A549 (cell line): ENCODE data around the gene CAMKK2. TPM values are rescaled to one million over a fixed set of nuclear protein-coding genes. Genes with fewer than 3 reads are reported as not detected.
A peak's percentile ranks its signal among the peaks of the same experiment; 100 is the strongest.

Source experiments
- ATAC-seq, 2 experiments: fragments of 200-7000 bp in 1 of 2; fragments of >200 bp in 1 of 2; cut with Nextera tagmentation in 1 of 2; cut with Tn5 transposase in 1 of 2; 3 replicates each; pipeline versions ENCODE4 v1.8.0 to v1.9.1; 2018 to 2020; ENCODE audit warnings: mild to moderate bottlenecking in 1 of 2, moderate library complexity in 1 of 2
- CTCF ChIA-PET: fragments of 300-600 bp; sonication (Branson Sonifier 250); formaldehyde crosslinking; extraction: SDS; loops from one replicate; lab custom pipeline; 2021; ENCODE audit warnings: antibody characterized with exemption, inconsistent platforms; lab: Yijun Ruan, JAX
- POLR2A ChIA-PET: fragments of 350-600 bp; formaldehyde crosslinking; extraction: SDS; loops from one replicate; lab custom pipeline; 2021; ENCODE audit warnings: antibody characterized with exemption, inconsistent platforms; lab: Yijun Ruan, JAX
- DNase-seq, 2 experiments: peaks; one replicate each; pipeline versions ENCODE4 v3.0.0 to v3.0.0-alpha.2; 2011 to 2016; ENCODE audit warnings: low read depth in 1 of 2, low spot score in 1 of 2
- FAIRE-seq: peaks from 2 replicates; lab custom pipeline; 2011; peaks lifted over from hg19 to GRCh38; lab: Jason Lieb, UNC
- H3K27ac ChIP-seq, 2 experiments: fragments of >200 bp; sonication (Bioruptor Twin); formaldehyde crosslinking; 3 replicates each; pipeline ENCODE4 v1.5.1; 2016 to 2017
- H3K4me1 ChIP-seq: fragments of >200 bp; sonication (Bioruptor Twin); formaldehyde crosslinking; 3 replicates; pipeline ENCODE4 v1.6.1; 2016
- H3K4me2 ChIP-seq: fragments of >200 bp; sonication (Bioruptor Twin); formaldehyde crosslinking; 3 replicates; pipeline ENCODE4 v1.6.1; 2016
- H3K4me3 ChIP-seq: fragments of >200 bp; sonication (Bioruptor Twin); formaldehyde crosslinking; 3 replicates; pipeline ENCODE4 v1.5.1; 2016
- H3K9me3 ChIP-seq: fragments of >200 bp; sonication (Bioruptor Twin); formaldehyde crosslinking; 3 replicates; pipeline ENCODE4 v1.6.1; 2016
- BHLHE40 ChIP-seq: IDR thresholded peaks from 2 replicates; pipeline ENCODE4 v1.6.1; 2012; ENCODE audit warnings: low read depth, low read length, inconsistent platforms
- CBX8 ChIP-seq: fragments of 200-600 bp; sonication (generic); IDR thresholded peaks from 2 replicates; pipeline ENCODE4 v1.6.1; 2016
- CEBPB ChIP-seq, 2 experiments: fragments of >200 bp in 1 of 2; sonication (Bioruptor Twin) in 1 of 2; formaldehyde crosslinking in 1 of 2; IDR thresholded peaks; 2 replicates each; pipeline ENCODE4 v1.6.1; 2012 to 2016
- EHMT2 ChIP-seq: fragments of 200-600 bp; sonication (generic); IDR thresholded peaks from 2 replicates; pipeline ENCODE4 v1.6.1; 2016; ENCODE audit warnings: antibody characterized with exemption, low read depth, mild to moderate bottlenecking, moderate library complexity
- ESRRA ChIP-seq: fragments of 150-350 bp; IDR thresholded peaks from 2 replicates; pipeline ENCODE4 v1.6.1; 2014; ENCODE audit warnings: mild to moderate bottlenecking, low read length, borderline replicate concordance
- FOSB ChIP-seq: fragments of 250-450 bp; sonication (Bioruptor Pico); IDR thresholded peaks from 2 replicates; pipeline ENCODE4 v1.5.0; 2020; ENCODE audit warnings: mild to moderate bottlenecking, moderate library complexity
- FOXS1 ChIP-seq: fragments of 250-450 bp; sonication (Bioruptor Pico); IDR thresholded peaks from 2 replicates; pipeline ENCODE4 v1.5.0; 2020; ENCODE audit warnings: mild to moderate bottlenecking, moderate library complexity
- HDAC2 ChIP-seq: fragments of 200-600 bp; sonication (generic); IDR thresholded peaks from 2 replicates; pipeline ENCODE4 v1.6.1; 2016
- HEYL ChIP-seq: fragments of 250-450 bp; sonication (Bioruptor Pico); IDR thresholded peaks from 2 replicates; pipeline ENCODE4 v1.8.0; 2021; ENCODE audit warnings: mild to moderate bottlenecking, moderate library complexity
- HOXA7 ChIP-seq: fragments of 250-450 bp; sonication (Bioruptor Pico); IDR thresholded peaks from 2 replicates; pipeline ENCODE4 v1.5.0; 2020; ENCODE audit warnings: mild to moderate bottlenecking, moderate library complexity
- HOXB13 ChIP-seq: fragments of 250-450 bp; sonication (Bioruptor Pico); IDR thresholded peaks from 2 replicates; pipeline ENCODE4 v1.5.0; 2020; ENCODE audit warnings: low read depth, mild to moderate bottlenecking, moderate library complexity
- KDM1A ChIP-seq: fragments of 200-600 bp; sonication (generic); IDR thresholded peaks from 2 replicates; pipeline ENCODE4 v1.6.1; 2016; ENCODE audit warnings: low read depth, mild to moderate bottlenecking
- MAX ChIP-seq: IDR thresholded peaks from 2 replicates; pipeline ENCODE4 v1.6.1; 2012
- MAZ ChIP-seq: fragments of 150-350 bp; IDR thresholded peaks from 2 replicates; pipeline ENCODE4 v1.6.1; 2014; ENCODE audit warnings: antibody characterized with exemption, low read depth, low read length, borderline replicate concordance
- MYC ChIP-seq: IDR thresholded peaks from 2 replicates; pipeline ENCODE4 v1.6.1; 2012; ENCODE audit warnings: mild to moderate bottlenecking, inconsistent platforms, low read length, improper control_type of control experiment, borderline replicate concordance
- PHF8 ChIP-seq: fragments of 200-600 bp; sonication (generic); IDR thresholded peaks from 2 replicates; pipeline ENCODE4 v1.6.1; 2016; ENCODE audit warnings: low read depth, mild to moderate bottlenecking, antibody characterized with exemption, moderate library complexity, borderline replicate concordance
- RCOR1 ChIP-seq: fragments of 150-350 bp; IDR thresholded peaks from 2 replicates; pipeline ENCODE4 v1.6.1; 2014; ENCODE audit warnings: antibody characterized with exemption, low read length, low read depth
- REST ChIP-seq: fragments of 200-600 bp; sonication (generic); IDR thresholded peaks from 2 replicates; pipeline ENCODE4 v1.6.1; 2016; ENCODE audit warnings: antibody characterized with exemption, mild to moderate bottlenecking, moderate library complexity
- RNF2 ChIP-seq: fragments of 200-600 bp; sonication (generic); IDR thresholded peaks from 2 replicates; pipeline ENCODE4 v1.6.1; 2016; ENCODE audit warnings: low read depth, mild to moderate bottlenecking, antibody characterized with exemption, moderate library complexity, borderline replicate concordance
- TFCP2L1 ChIP-seq: fragments of 250-450 bp; sonication (Bioruptor Pico); IDR thresholded peaks from 2 replicates; pipeline ENCODE4 v1.5.0; 2021; ENCODE audit warnings: mild to moderate bottlenecking
- TP53 ChIP-seq: fragments of 250-450 bp; sonication (Bioruptor Pico); IDR thresholded peaks from 2 replicates; pipeline ENCODE4 v1.5.0; 2021; ENCODE audit warnings: mild to moderate bottlenecking, moderate library complexity
- ZNF302 ChIP-seq: fragments of 250-450 bp; sonication (Bioruptor Pico); IDR thresholded peaks from 2 replicates; pipeline ENCODE4 v1.9.0; 2021; ENCODE audit warnings: inconsistent platforms, mild to moderate bottlenecking, moderate library complexity
- ZSCAN20 ChIP-seq: fragments of 250-450 bp; sonication (Bioruptor Pico); IDR thresholded peaks from 2 replicates; pipeline ENCODE4 v1.8.0; 2022; ENCODE audit warnings: mild to moderate bottlenecking, moderate library complexity
- WGBS: methylation state at CpG from one replicate; pipeline ENCODE4 v1.1.6; 2017; ENCODE audit errors: missing lambda C conversion rate; 5-methylcytosine and 5-hydroxymethylcytosine counted together
- polyA plus RNA-seq, 4 experiments: library from polyadenylated mRNA; depleted of rRNA in 3 of 4; stranded (reverse); fragments of >200 nt; fragmentation: RNase III in 1 of 4; extraction: RNeasy Plus Mini Kit Qiagen cat#74134 plus additional on column Dnase treatment in 1 of 4; gene quantifications; 2 replicates in 3 of 4; 3 replicates in 1 of 4; pipeline ENCODE4 v1.2.3, GENCODE V29; 2011 to 2017
- TF ChIP-seq, protein P1 (sequence below): fragments of >200 bp; sonication (Bioruptor Twin); formaldehyde crosslinking; IDR thresholded peaks from 3 replicates; pipeline ENCODE4 v1.5.1; 2016
- TF ChIP-seq, protein P2 (sequence below): fragments of 250-450 bp; sonication (Bioruptor Pico); IDR thresholded peaks from 2 replicates; pipeline ENCODE4 v1.5.0; 2020; ENCODE audit warnings: low read depth, mild to moderate bottlenecking, moderate library complexity

Gene CAMKK2
- polyA plus RNA-seq, 2 of the 4 experiments (the other 2 are of a cell fraction) = 15.3 to 24.8 TPM

- 90% methylated on average over 10 of the region's 10 CpGs for WGBS
- POLR2A ChIA-PET = no interaction called here
- Histone ChIP-seq H3K4me3 (no peak overlapping the region), H3K4me1 (no peaks in the 10 kb centered on the region), H3K27ac (no peak overlapping the region), H3K4me2 (no peak overlapping the region), H3K9me3 (no peaks in the 10 kb centered on the region)
- TF ChIP-seq ZNF302 (CRISPR knock-in tag) (no peak), FOSB (CRISPR knock-in tag) (no peak), HDAC2 (no peak), TFCP2L1 (CRISPR knock-in tag) (no peak), KDM1A (no peak), HEYL (CRISPR knock-in tag) (no peak), TP53 (CRISPR knock-in tag) (no peak), HOXA7 (CRISPR knock-in tag) (no peak), HOXB13 (CRISPR knock-in tag) (no peak), CBX8 (no peak)
- TF ChIP-seq, protein P1, sequence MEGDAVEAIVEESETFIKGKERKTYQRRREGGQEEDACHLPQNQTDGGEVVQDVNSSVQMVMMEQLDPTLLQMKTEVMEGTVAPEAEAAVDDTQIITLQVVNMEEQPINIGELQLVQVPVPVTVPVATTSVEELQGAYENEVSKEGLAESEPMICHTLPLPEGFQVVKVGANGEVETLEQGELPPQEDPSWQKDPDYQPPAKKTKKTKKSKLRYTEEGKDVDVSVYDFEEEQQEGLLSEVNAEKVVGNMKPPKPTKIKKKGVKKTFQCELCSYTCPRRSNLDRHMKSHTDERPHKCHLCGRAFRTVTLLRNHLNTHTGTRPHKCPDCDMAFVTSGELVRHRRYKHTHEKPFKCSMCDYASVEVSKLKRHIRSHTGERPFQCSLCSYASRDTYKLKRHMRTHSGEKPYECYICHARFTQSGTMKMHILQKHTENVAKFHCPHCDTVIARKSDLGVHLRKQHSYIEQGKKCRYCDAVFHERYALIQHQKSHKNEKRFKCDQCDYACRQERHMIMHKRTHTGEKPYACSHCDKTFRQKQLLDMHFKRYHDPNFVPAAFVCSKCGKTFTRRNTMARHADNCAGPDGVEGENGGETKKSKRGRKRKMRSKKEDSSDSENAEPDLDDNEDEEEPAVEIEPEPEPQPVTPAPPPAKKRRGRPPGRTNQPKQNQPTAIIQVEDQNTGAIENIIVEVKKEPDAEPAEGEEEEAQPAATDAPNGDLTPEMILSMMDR = no peak
- DNase-seq (no peak), ATAC-seq (0 out of 6 replicates have a peak, but pooled peaks of 1 of the 2 experiments have one; percentile 34), FAIRE-seq (no peak)
- CTCF ChIA-PET = interaction anchor here (0.6 kb wide), 1 partner anchor 12 kb away, joined by 5 read pairs; no protein-coding TSS in a partner anchor
These were observed 31.5 kb downstream of the CAMKK2 start for GRCh38 chr12:121264951-121265515.

- FAIRE-seq (no peak), ATAC-seq (no peak), DNase-seq (no peak)
- no peak overlapping the region for H3K4me2 ChIP-seq
- no peak overlapping the region for H3K27ac ChIP-seq
- ChIA-PET POLR2A (no interaction called here), CTCF (no interaction called here)
- no peak overlapping the region for H3K4me3 ChIP-seq
- 90% methylated on average over 8 of the region's 8 CpGs for WGBS
- TF ChIP-seq MAX (no peak), MYC (no peak), RCOR1 (no peak), MAZ (no peak), CBX8 (no peak), HDAC2 (no peak), KDM1A (no peak), BHLHE40 (no peak), TFCP2L1 (CRISPR knock-in tag) (no peak), PHF8 (no peak)
- TF ChIP-seq, protein P2, sequence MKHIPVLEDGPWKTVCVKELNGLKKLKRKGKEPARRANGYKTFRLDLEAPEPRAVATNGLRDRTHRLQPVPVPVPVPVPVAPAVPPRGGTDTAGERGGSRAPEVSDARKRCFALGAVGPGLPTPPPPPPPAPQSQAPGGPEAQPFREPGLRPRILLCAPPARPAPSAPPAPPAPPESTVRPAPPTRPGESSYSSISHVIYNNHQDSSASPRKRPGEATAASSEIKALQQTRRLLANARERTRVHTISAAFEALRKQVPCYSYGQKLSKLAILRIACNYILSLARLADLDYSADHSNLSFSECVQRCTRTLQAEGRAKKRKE (CRISPR knock-in tag) = no peak
- H3K4me1 ChIP-seq = no peaks in the 10 kb centered on the region
- no peaks in the 10 kb centered on the region for H3K9me3 ChIP-seq
These were observed 32.4 kb downstream of the CAMKK2 start for GRCh38 chr12:121264135-121264534.

- 93% methylated on average over 10 of the region's 10 CpGs for WGBS
- Histone ChIP-seq H3K4me2 (no peak overlapping the region), H3K27ac (no peak overlapping the region), H3K4me1 (no peaks in the 10 kb centered on the region), H3K9me3 (no peaks in the 10 kb centered on the region), H3K4me3 (no peak overlapping the region)
- POLR2A ChIA-PET = no interaction called here
- CTCF ChIA-PET = interaction anchor here (1.2 kb wide), 1 partner anchor 33 kb away, joined by 4 read pairs; no protein-coding TSS in a partner anchor
- DNase-seq (no peak), FAIRE-seq (no peak), ATAC-seq (no peak)
- TF ChIP-seq FOXS1 (CRISPR knock-in tag) (no peak), ESRRA (no peak), EHMT2 (no peak), RCOR1 (no peak), REST (no peak), RNF2 (no peak), ZSCAN20 (no peak), FOSB (CRISPR knock-in tag) (no peak), KDM1A (no peak), MYC (no peak), CEBPB (IDR thresholded peaks at IDR 0.05) (no peak)
These were observed 33.1 kb downstream of the CAMKK2 start for GRCh38 chr12:121263206-121263935.
